H9 (cell line): Measurements from ENCODE around the gene SNX25. TPM values are rescaled to one million over a fixed set of nuclear protein-coding genes. Genes with fewer than 3 reads are reported as not detected.

Experiments
- DNase-seq: peaks from one replicate; pipeline ENCODE4 v3.0.0-alpha.2; 2017
- H2AFZ ChIP-seq: one replicate; pipeline ENCODE4 v1.6.1; 2013; ENCODE audit warnings: mild to moderate bottlenecking, low read length, control low read depth, moderate library complexity
- H2AK5ac ChIP-seq: 2 replicates; pipeline ENCODE4 v1.6.1; 2013; ENCODE audit warnings: low read length, control low read depth, mixed read lengths; ENCODE audit not compliant: insufficient read length
- H2BK120ac ChIP-seq: one replicate; pipeline ENCODE4 v1.6.1; 2013; ENCODE audit warnings: low read depth, mild to moderate bottlenecking, low read length, control low read depth, inconsistent platforms; ENCODE audit not compliant: poor library complexity, severe bottlenecking
- H2BK12ac ChIP-seq: 2 replicates; pipeline ENCODE4 v1.6.1; 2013; ENCODE audit warnings: low read length, control low read depth, mixed read lengths, low read depth; ENCODE audit not compliant: insufficient read length
- H2BK15ac ChIP-seq: 2 replicates; pipeline ENCODE4 v1.6.1; 2013; ENCODE audit warnings: low read depth, low read length, control low read depth
- H2BK20ac ChIP-seq: one replicate; pipeline ENCODE4 v1.6.1; 2013; ENCODE audit warnings: low read depth, mild to moderate bottlenecking, low read length, control low read depth, inconsistent platforms; ENCODE audit not compliant: poor library complexity, severe bottlenecking
- H2BK5ac ChIP-seq: 2 replicates; pipeline ENCODE4 v1.6.1; 2013; ENCODE audit warnings: low read length, control low read depth, mixed read lengths; ENCODE audit not compliant: insufficient read length
- H3K14ac ChIP-seq: 2 replicates; pipeline ENCODE4 v1.6.1; 2013; ENCODE audit warnings: low read length, control low read depth; ENCODE audit not compliant: insufficient read depth
- H3K18ac ChIP-seq: 2 replicates; pipeline ENCODE4 v1.6.1; 2013; ENCODE audit warnings: low read depth, mild to moderate bottlenecking, mixed read lengths, low read length, control low read depth; ENCODE audit not compliant: insufficient read length
- H3K23ac ChIP-seq: 2 replicates; pipeline ENCODE4 v1.6.1; 2013; ENCODE audit warnings: low read length, control low read depth, mixed read lengths, low read depth; ENCODE audit not compliant: insufficient read length
- H3K23me2 ChIP-seq: 2 replicates; pipeline ENCODE4 v1.6.1; 2013; ENCODE audit warnings: low read depth, mild to moderate bottlenecking, mixed read lengths, low read length, control low read depth; ENCODE audit not compliant: insufficient read length, poor library complexity, severe bottlenecking
- H3K27ac ChIP-seq: 2 replicates; pipeline ENCODE4 v1.5.1; 2013; ENCODE audit warnings: low read length, control low read depth, mixed read lengths, low read depth; ENCODE audit not compliant: insufficient read length
- H3K27me3 ChIP-seq: 2 replicates; pipeline ENCODE4 v1.6.1; 2013; ENCODE audit warnings: low read length, control low read depth, inconsistent platforms; ENCODE audit not compliant: insufficient read depth
- H3K4ac ChIP-seq: 2 replicates; pipeline ENCODE4 v1.6.1; 2013; ENCODE audit warnings: low read depth, mild to moderate bottlenecking, control low read depth, inconsistent platforms, low read length, moderate library complexity
- H3K4me1 ChIP-seq: 2 replicates; pipeline ENCODE4 v1.6.1; 2013; ENCODE audit warnings: low read length, control low read depth, inconsistent platforms; ENCODE audit not compliant: insufficient read depth
- H3K4me2 ChIP-seq: 2 replicates; pipeline ENCODE4 v1.6.1; 2013; ENCODE audit warnings: low read length, control low read depth, mixed read lengths; ENCODE audit not compliant: insufficient read length, insufficient read depth
- H3K56ac ChIP-seq: 2 replicates; pipeline ENCODE4 v1.6.1; 2013; ENCODE audit warnings: low read depth, mild to moderate bottlenecking, mixed read lengths, low read length, control low read depth; ENCODE audit not compliant: insufficient read length
- H3K79me1 ChIP-seq: 2 replicates; pipeline ENCODE4 v1.6.1; 2013; ENCODE audit warnings: low read depth, mild to moderate bottlenecking, moderate library complexity, low read length, control low read depth, inconsistent platforms; ENCODE audit not compliant: insufficient read depth, poor library complexity, severe bottlenecking
- H3K79me2 ChIP-seq: 2 replicates; pipeline ENCODE4 v1.6.1; 2013; ENCODE audit warnings: low read length, control low read depth, inconsistent platforms; ENCODE audit not compliant: insufficient read depth
- H3K9ac ChIP-seq: 2 replicates; pipeline ENCODE4 v1.6.1; 2013; ENCODE audit warnings: low read length, control low read depth, mixed read lengths; ENCODE audit not compliant: insufficient read length; ENCODE audit errors: extremely low read depth
- H3K9me3 ChIP-seq: one replicate; pipeline ENCODE4 v1.6.1; 2013; ENCODE audit warnings: low read depth, low read length, inconsistent platforms; ENCODE audit not compliant: control insufficient read depth
- H3T11ph ChIP-seq: one replicate; pipeline ENCODE4 v1.6.1; 2013; ENCODE audit warnings: mild to moderate bottlenecking, low read length, control low read depth, inconsistent platforms
- H4K20me1 ChIP-seq: one replicate; pipeline ENCODE4 v1.6.1; 2013; ENCODE audit not compliant: control insufficient read depth, insufficient read length, insufficient read depth
- H4K5ac ChIP-seq: 2 replicates; pipeline ENCODE4 v1.6.1; 2013; ENCODE audit warnings: low read depth, mild to moderate bottlenecking, mixed read lengths, low read length, control low read depth; ENCODE audit not compliant: insufficient read length
- H4K8ac ChIP-seq: replicated peaks from 2 replicates; pipeline ENCODE4 v1.6.1; 2013; ENCODE audit warnings: low read length, control low read depth, mixed read lengths, low read depth; ENCODE audit not compliant: insufficient read length
- H4K91ac ChIP-seq: 2 replicates; pipeline ENCODE4 v1.6.1; 2013; ENCODE audit warnings: low read depth, mild to moderate bottlenecking, moderate library complexity, mixed read lengths, low read length, control low read depth; ENCODE audit not compliant: insufficient read length
- H3K27ac Mint-ChIP-seq, 3 experiments: 2 replicates in 2 of 3; 3 replicates in 1 of 3; pipeline ENCODE4 v1.8.0; 2020 to 2021; ENCODE audit warnings: mixed read lengths in 3 of 3, mild to moderate bottlenecking in 1 of 3, moderate library complexity in 1 of 3
- H3K27me3 Mint-ChIP-seq: 2 replicates; pipeline ENCODE4 v1.8.0; 2021; ENCODE audit warnings: low read depth, mild to moderate bottlenecking, moderate library complexity, mixed read lengths
- H3K36me3 Mint-ChIP-seq, 3 experiments: 2 replicates in 2 of 3; 3 replicates in 1 of 3; pipeline ENCODE4 v1.8.0; 2020 to 2021; ENCODE audit warnings: low read depth in 3 of 3, mixed read lengths in 3 of 3; ENCODE audit not compliant: insufficient read depth in 1 of 3
- H3K4me1 Mint-ChIP-seq, 2 experiments: 2 replicates each; pipeline ENCODE4 v1.8.0; 2020; ENCODE audit warnings: mixed read lengths in 2 of 2
- H3K4me3 Mint-ChIP-seq, 2 experiments: 2 replicates in 1 of 2; 3 replicates in 1 of 2; pipeline ENCODE4 v1.8.0; 2020 to 2021; ENCODE audit warnings: mild to moderate bottlenecking in 2 of 2, mixed read lengths in 2 of 2, moderate library complexity in 1 of 2
- H3K9me3 Mint-ChIP-seq, 2 experiments: 2 replicates in 1 of 2; 3 replicates in 1 of 2; pipeline ENCODE4 v1.8.0; 2020; ENCODE audit warnings: mild to moderate bottlenecking in 2 of 2, mixed read lengths in 2 of 2, moderate library complexity in 1 of 2
- CTCF ChIP-seq: fragments of 200-600 bp; sonication (generic); conservative IDR thresholded peaks from 3 replicates; pipeline ENCODE4 v1.8.0; 2021; ENCODE audit warnings: antibody characterized with exemption, mild to moderate bottlenecking
- total RNA-seq: library from RNA; stranded (reverse); gene quantifications from 2 replicates; pipeline ENCODE4 v1.2.1, GENCODE V29; 2021

Gene SNX25
- total RNA-seq, 1 experiment from 2014 or later: 28.2 TPM

GRCh38 chr4:185275501-185275900, 66.1 kb downstream of the SNX25 start:
- Mint-ChIP-seq H3K27me3 (no peaks in the 10 kb centered on the region), H3K4me1 (peaks cover 8 to 19% of the 10 kb centered on the region in 2 experiments), H3K4me3 (no peak overlapping the region), H3K27ac (no peak overlapping the region), H3K36me3 (peaks cover 0 to 9% (median 8%) of the 10 kb centered on the region in 3 experiments; a peak in 3 of 7 replicates), H3K9me3 (no peaks in the 10 kb centered on the region)
- Histone ChIP-seq H3K23ac (no peak overlapping the region), H3K4ac (no peak overlapping the region), H2BK15ac (no peak overlapping the region), H4K8ac (no peak overlapping the region), H2BK5ac (no peak overlapping the region), H2BK12ac (no peak overlapping the region), H3K9me3 (no peaks in the 10 kb centered on the region), H3K9ac (no peak overlapping the region), H2BK120ac (no peak overlapping the region), H3K79me2 (0 out of 2 replicates have a peak, but pooled peaks cover 3% of the 10 kb centered on the region), H3K27ac (no peak overlapping the region), H3K27me3 (no peaks in the 10 kb centered on the region), H3K18ac (no peak overlapping the region), H3K4me1 (peaks cover 4% of the 10 kb centered on the region), H3K56ac (no peak overlapping the region), H3K14ac (no peak overlapping the region), H4K5ac (no peak overlapping the region), H3K4me2 (no peak overlapping the region), H4K91ac (no peak overlapping the region), H2AFZ (no peak overlapping the region), H2BK20ac (no peak overlapping the region), H3K79me1 (no peaks in the 10 kb centered on the region), H3K23me2 (no peaks in the 10 kb centered on the region), H2AK5ac (no peak overlapping the region), H4K20me1 (no peaks in the 10 kb centered on the region), H3T11ph (no peak overlapping the region)
- DNase-seq: no peak
- no peak for TF ChIP-seq CTCF
